Esophagus squamous epithelium (tissue), 4 donors: ENCODE results near the gene BLMH.

Experiments
- CTCF ChIP-seq, 6 experiments: fragments of 450-650 bp in 4 of 6; fragments of 200-600 bp in 2 of 6; sonication (generic) in 2 of 6; IDR thresholded peaks; one replicate each; pipeline ENCODE4 v1.5.1; 2016 to 2019; ENCODE audit warnings: antibody characterized with exemption in 6 of 6, mild to moderate bottlenecking in 4 of 6, moderate library complexity in 4 of 6
- POLR2A ChIP-seq, 4 donors: fragments of 450-650 bp; IDR thresholded peaks; one replicate each; pipeline ENCODE4 v1.6.1; 2017; ENCODE audit warnings: antibody characterized with exemption in 4 of 4, mild to moderate bottlenecking in 4 of 4, moderate library complexity in 3 of 4

- TF ChIP-seq CTCF (IDR thresholded peaks at IDR 0.05) (no peak), POLR2A (IDR thresholded peaks at IDR 0.05) (no peak)
Measured at GRCh38 chr17:30332057-30332542, 40.4 kb upstream of the BLMH start.
